K562 (cell line): ENCODE results near the gene OR2D2. TPM values are rescaled to one million over a fixed set of nuclear protein-coding genes. Genes with fewer than 3 reads are reported as not detected.

Source experiments
- ATAC-seq: fragments of 200-7000 bp; cut with Tn5 transposase; 3 replicates; pipeline ENCODE4 v1.9.1; 2020; ENCODE audit warnings: moderate library complexity
- BruUV-seq: library from RNA; stranded (reverse); fragments of 400-500 nt; replicated peaks from 2 replicates; lab custom pipeline; 2021; lab: Mats Ljungman, UMichigan
- CTCF ChIA-PET: fragments of 300-600 bp; formaldehyde crosslinking; extraction: SDS; loops from one replicate; lab custom pipeline; 2021; ENCODE audit warnings: low intra/inter-chr PET ratio; lab: Yijun Ruan, JAX
- POLR2A ChIA-PET: fragments of 300-600, 350-650 bp; sonication (Branson Sonifier 250); formaldehyde crosslinking; extraction: SDS; loops from one replicate; lab custom pipeline; 2021; ENCODE audit warnings: antibody characterized with exemption, inconsistent platforms; lab: Yijun Ruan, JAX
- DNase-seq, 4 experiments: peaks; one replicate each; pipeline versions ENCODE4 v3.0.0 to v3.0.0-alpha.2; 2011 to 2018; ENCODE audit warnings: low spot score in 3 of 4, mixed read lengths in 3 of 4; ENCODE audit errors: extremely low read depth in 1 of 4
- FAIRE-seq: peaks from 2 replicates; lab custom pipeline; 2011; peaks lifted over from hg19 to GRCh38; lab: Jason Lieb, UNC
- H2AFZ ChIP-seq: 2 replicates; pipeline ENCODE4 v1.6.0; 2011; ENCODE audit warnings: low read depth, low read length, control low read depth, inconsistent platforms
- H3K27ac ChIP-seq: fragments of 200-600 bp; 3 replicates; pipeline ENCODE4 v1.8.0; 2011; ENCODE audit warnings: low read depth, mild to moderate bottlenecking, control low read depth, inconsistent platforms, low read length, moderate library complexity, mixed read lengths; ENCODE audit errors: extremely low read depth
- H3K27me3 ChIP-seq, 2 experiments: fragments of 300-600 bp in 1 of 2; 2 replicates in 1 of 2; 3 replicates in 1 of 2; pipeline versions ENCODE4 v1.6.0 to v1.8.0; 2011; ENCODE audit warnings: inconsistent platforms in 2 of 2, low read length in 2 of 2, mild to moderate bottlenecking in 1 of 2, mixed read lengths in 1 of 2, moderate library complexity in 1 of 2; ENCODE audit not compliant: control insufficient read depth in 2 of 2, insufficient read depth in 2 of 2
- H3K36me3 ChIP-seq: fragments of 300-600 bp; 3 replicates; pipeline ENCODE4 v1.8.0; 2011; ENCODE audit warnings: mild to moderate bottlenecking, low read length, inconsistent platforms; ENCODE audit not compliant: control insufficient read depth, insufficient read depth
- H3K4me1 ChIP-seq, 2 experiments: fragments of 200-600 bp in 1 of 2; replicated peaks in 1 of 2; 2 replicates in 1 of 2; 3 replicates in 1 of 2; pipeline versions ENCODE4 v1.5.1 to v1.8.0; 2011; ENCODE audit warnings: inconsistent platforms in 2 of 2, low read length in 2 of 2, mild to moderate bottlenecking in 1 of 2, mixed read lengths in 1 of 2, moderate library complexity in 1 of 2; ENCODE audit not compliant: control insufficient read depth in 2 of 2, insufficient read depth in 2 of 2
- H3K4me2 ChIP-seq: 2 replicates; pipeline ENCODE4 v1.6.1; 2011; ENCODE audit warnings: low read length, control low read depth, inconsistent platforms, mixed read lengths; ENCODE audit not compliant: insufficient read depth
- H3K4me3 ChIP-seq: fragments of 200-600 bp; sonication (generic), shearing (Covaris generic); 2 replicates; pipeline ENCODE4 v1.5.1; 2016; ENCODE audit warnings: control low read depth, inconsistent platforms
- H3K79me2 ChIP-seq: fragments of 200-600 bp; 3 replicates; pipeline ENCODE4 v1.8.0; 2011; ENCODE audit warnings: low read length, inconsistent platforms; ENCODE audit not compliant: control insufficient read depth, insufficient read depth
- H3K9ac ChIP-seq, 2 experiments: 2 replicates each; pipeline versions ENCODE4 v1.6.0 to v1.6.1; 2011; ENCODE audit warnings: low read depth in 2 of 2, low read length in 2 of 2, control low read depth in 1 of 2, inconsistent platforms in 1 of 2, mild to moderate bottlenecking in 1 of 2, mixed read lengths in 1 of 2; ENCODE audit not compliant: insufficient read depth in 1 of 2
- H3K9me1 ChIP-seq: one replicate; pipeline ENCODE4 v1.6.0; 2011; ENCODE audit warnings: inconsistent platforms, mild to moderate bottlenecking, low read length, moderate library complexity; ENCODE audit not compliant: control insufficient read depth, insufficient read depth
- H3K9me3 ChIP-seq: replicated peaks from 2 replicates; pipeline ENCODE4 v1.5.1; 2011; ENCODE audit warnings: low read depth, low read length, inconsistent platforms; ENCODE audit not compliant: control insufficient read depth, insufficient read depth
- H4K20me1 ChIP-seq: replicated peaks from 2 replicates; pipeline ENCODE4 v1.6.1; 2011; ENCODE audit warnings: low read length, inconsistent platforms, mixed read lengths; ENCODE audit not compliant: control insufficient read depth, insufficient read depth
- ARID3A ChIP-seq: IDR thresholded peaks from 2 replicates; pipeline ENCODE4 v1.6.1; 2012; ENCODE audit warnings: low read depth, low read length, improper control_type of control experiment, borderline replicate concordance
- BCLAF1 ChIP-seq, 2 experiments: fragments of 450-650 bp in 1 of 2; IDR thresholded peaks; 2 replicates each; pipeline ENCODE4 v1.6.1; 2011 to 2017; ENCODE audit warnings: low read depth in 2 of 2, antibody characterized with exemption in 1 of 2, borderline replicate concordance in 1 of 2, low read length in 1 of 2, mild to moderate bottlenecking in 1 of 2, mixed read lengths in 1 of 2; ENCODE audit not compliant: control insufficient read depth in 1 of 2
- DEAF1 ChIP-seq: fragments of 450-650 bp; formaldehyde crosslinking; IDR thresholded peaks from 2 replicates; pipeline ENCODE4 v1.4.0; 2020; ENCODE audit warnings: mild to moderate bottlenecking, moderate library complexity
- ELK1 ChIP-seq: sonication (generic); formaldehyde crosslinking; IDR thresholded peaks from 2 replicates; pipeline ENCODE4 v1.8.1; 2022; ENCODE audit warnings: missing genetic modification reagents
- HSF4 ChIP-seq: fragments of 250-450 bp; sonication (Bioruptor Pico); IDR thresholded peaks from 2 replicates; pipeline ENCODE4 v2.1.2; 2022; ENCODE audit warnings: mild to moderate bottlenecking, moderate library complexity, borderline replicate concordance
- SMARCA4 ChIP-seq: fragments of 450-650 bp; IDR thresholded peaks from 2 replicates; pipeline ENCODE4 v1.6.1; 2016
- U2AF2 ChIP-seq: fragments of 200-400 bp; formaldehyde crosslinking; optimal IDR thresholded peaks from 2 replicates; pipeline ENCODE3; 2017; ENCODE audit warnings: low read depth, mild to moderate bottlenecking, low read length
- ZNF133 ChIP-seq: fragments of 250-450 bp; sonication (Bioruptor Pico); IDR thresholded peaks from 2 replicates; pipeline ENCODE4 v1.4.0; 2020; ENCODE audit warnings: mild to moderate bottlenecking
- ZNF146 ChIP-seq: IDR thresholded peaks from one replicate; pipeline ENCODE4 v1.6.1; 2018; ENCODE audit warnings: missing compliant biosample characterization; ENCODE audit not compliant: unreplicated experiment
- ZNF512 ChIP-seq: IDR thresholded peaks from 2 replicates; pipeline ENCODE4 v1.6.1; 2016; ENCODE audit warnings: missing genetic modification characterization, missing compliant biosample characterization
- in situ Hi-C: fragments of 300-500 bp; cut with MboI; formaldehyde crosslinking; loops from 4 replicates; pipeline ENCODE4 v1.15.0; 2018; ENCODE audit warnings: inconsistent platforms, mixed read lengths
- intact Hi-C: fragments of 100-400 bp; cut with micrococcal nuclease; formaldehyde crosslinking; loops from 2 replicates; pipeline ENCODE4 v1.14.2; 2022
- polyA plus RNA-seq, 8 experiments: library from polyadenylated mRNA; depleted of rRNA in 4 of 8; stranded (reverse) in 5 of 8; unstranded in 3 of 8; fragments of >200 nt; fragmentation: Nextera tagmentation in 2 of 8; fragmentation: Illumina TruSeq in 1 of 8; extraction: Ambion mirVana in 2 of 8; extraction: Trizol in 1 of 8; gene quantifications; 2 replicates each; pipeline versions ENCODE4 v1.2.1 to v1.2.3, GENCODE V29; 2011 to 2014; ENCODE audit warnings: inconsistent platforms in 1 of 8, missing spikeins in 1 of 8
- total RNA-seq, 7 experiments: library from RNA; depleted of rRNA in 6 of 7; stranded (reverse); fragments of >200 nt in 6 of 7; fragmentation: Illumina TruSeq in 2 of 7; extraction: Trizol in 2 of 7; gene quantifications; 2 replicates each; pipeline versions ENCODE4 v1.2.1 to v1.2.3, GENCODE V29; 2011 to 2021; ENCODE audit warnings: low replicate concordance in 1 of 7

Gene OR2D2
- total and polyA plus RNA-seq, 9 of the 15 experiments (the other 6 are each of a cell fraction or from before 2014, with no cell fraction given), result 0.10 to 1.0 (median 0.57) TPM; not detected in 2

- DNase-seq, result no peak
- TF ChIP-seq ELK1 (CRISPR knock-in tag), result no peak
- no peak for TF ChIP-seq ZNF133
- TF ChIP-seq BCLAF1 (IDR thresholded peaks at IDR 0.05; ENCODE audit: borderline replicate concordance in 1 of 2, control insufficient read depth in 1 of 2, low read depth in 2 of 2, low read length in 1 of 2), result no peak
- peak; percentile 93 for TF ChIP-seq ZNF512 (tag)
- no peak for TF ChIP-seq HSF4 (CRISPR knock-in tag)
- no peak for TF ChIP-seq SMARCA4
- no peak for TF ChIP-seq ZNF146 (CRISPR knock-in tag)
- no peak for TF ChIP-seq ARID3A
- peak; percentile 73 for TF ChIP-seq U2AF2
- TF ChIP-seq DEAF1 (CRISPR knock-in tag), result no peak
Observed at GRCh38 chr11:6925007-6925577, 32.8 kb upstream of the OR2D2 start.

More at GRCh38 chr11:6925007-6925577, 32.8 kb upstream of the OR2D2 start:
- ATAC-seq (no peak), FAIRE-seq (no peak)
- intact Hi-C loops, result no loop called here
- Histone ChIP-seq H3K9me1 (no peaks in the 10 kb centered on the region), H3K9ac (peak overlapping the region in 1 of 2 experiments; percentile 90; a peak in 2 of 4 replicates), H3K4me3 (peak overlapping the region; percentile 70; the same call in 1 of the 2 replicates), H3K4me2 (0 out of 2 replicates have a peak overlapping the region, but pooled peaks have one; percentile 94), H4K20me1 (no peaks in the 10 kb centered on the region), H3K79me2 (peaks cover 29% of the 10 kb centered on the region), H3K27ac (peak overlapping the region; percentile 89), H3K36me3 (peaks cover 12% of the 10 kb centered on the region; the same call in 1 of the 3 replicates), H2AFZ (peak overlapping the region; percentile 98), H3K4me1 (peaks cover 0 to 11% of the 10 kb centered on the region in 2 experiments; a peak in 3 of 5 replicates), H3K27me3 (no peaks in the 10 kb centered on the region), H3K9me3 (no peaks in the 10 kb centered on the region)
- POLR2A ChIA-PET, result interaction anchor here (0.6 kb wide), 2 partner anchors 21 to 1135 kb away, joined by 3 read pairs; no protein-coding TSS in a partner anchor
- no TSS peak for BruUV-seq
- CTCF ChIA-PET, result no interaction called here
- in situ Hi-C loops, result no loop called here
